ENCODE results near the gene CRMP1.

- TF ChIP-seq SP1 (CRISPR knock-in tag; IDR thresholded peaks at IDR 0.05) (no peak), ASH1L (IDR thresholded peaks at IDR 0.05; ENCODE audit: borderline replicate concordance, low read depth, partially characterized antibody) (no peak), PYGO2 (tag; IDR thresholded peaks at IDR 0.05) (no peak), MAFG (tag; conservative IDR thresholded peaks at IDR 0.05) (no peak)
These were observed 88.2 kb downstream of the CRMP1 start for GRCh38 chr4:5804656-5805055.
